ENCODE measurements around the gene TAF4.
"Not testable (repeated sequence)": the region's sequence is repeated elsewhere in the genome, so short reads cannot be mapped to it uniquely, and the experiment has no call there.

TAF4 gene

DNA sequence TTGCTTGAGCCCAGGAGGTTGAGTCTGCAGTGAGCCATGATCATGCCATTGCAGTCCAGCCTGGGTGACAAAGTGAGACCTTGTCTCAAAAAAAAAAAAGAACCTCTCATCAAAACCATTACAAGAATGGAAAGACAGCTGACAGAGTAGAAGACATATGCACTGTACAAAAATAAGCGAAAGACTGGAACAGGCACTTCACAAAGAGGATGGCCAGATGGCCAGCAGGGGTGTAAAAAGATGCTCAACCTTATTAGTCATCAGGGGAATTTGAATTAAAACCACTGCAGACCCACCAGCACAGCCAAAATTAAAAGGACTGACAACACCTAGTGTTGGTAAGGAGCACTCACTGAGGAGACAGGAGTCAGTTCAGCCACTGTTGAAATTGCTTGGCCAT lies 13.5 kb upstream of the TAF4 start:
- no peak for DNase-seq

DNA sequence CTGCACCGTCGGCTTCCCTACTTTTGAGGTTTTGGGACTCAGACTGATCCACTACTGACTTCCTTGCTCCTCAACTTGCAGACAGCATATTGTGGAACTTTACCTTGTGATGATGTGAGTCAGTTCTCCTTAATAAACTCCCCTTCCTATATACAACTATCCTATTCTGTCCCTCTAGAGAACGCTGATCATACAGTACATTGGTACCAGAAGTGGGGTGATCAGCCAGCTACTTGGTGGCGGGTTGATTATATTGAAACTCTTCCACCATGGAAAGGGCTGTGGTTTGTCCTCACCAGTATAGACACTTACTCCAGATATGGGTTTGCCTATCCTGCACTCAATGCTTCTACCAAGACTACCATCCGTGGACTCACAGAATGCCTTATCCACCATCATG lies 7.6 kb upstream of the TAF4 start:
- DNase-seq = no peak

DNA sequence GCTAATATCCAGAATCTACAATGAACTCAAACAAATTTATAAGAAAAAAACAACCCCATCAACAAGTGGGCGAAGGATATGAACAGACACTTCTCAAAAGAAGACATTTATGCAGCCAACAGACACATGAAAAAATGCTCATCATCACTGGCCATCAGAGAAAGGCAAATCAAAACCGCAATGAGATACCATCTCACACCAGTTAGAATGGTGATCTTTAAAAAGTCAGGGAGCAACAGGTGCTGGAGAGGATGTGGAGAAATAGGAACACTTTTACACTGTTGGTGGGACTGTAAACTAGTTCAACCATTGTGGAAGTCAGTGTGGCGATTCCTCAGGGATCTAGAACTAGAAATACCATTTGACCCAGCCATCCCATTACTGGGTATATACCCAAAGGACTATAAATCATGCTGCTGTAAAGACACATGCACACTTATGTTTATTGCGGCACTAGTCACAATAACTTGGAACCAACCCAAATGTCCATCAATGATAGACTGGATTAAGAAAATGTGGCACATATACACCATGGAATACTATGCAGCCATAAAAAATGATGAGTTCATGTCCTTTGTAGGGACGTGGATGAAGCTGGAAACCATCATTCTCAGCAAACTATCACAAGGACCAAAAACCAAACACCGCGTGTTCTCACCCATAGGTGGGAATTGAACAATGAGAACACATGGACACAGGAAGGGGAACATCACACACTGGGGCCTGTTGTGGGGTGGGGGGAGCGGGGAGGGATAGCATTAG lies 6.2 kb upstream of the TAF4 start:
- DNase-seq = not testable (repeated sequence)

DNA sequence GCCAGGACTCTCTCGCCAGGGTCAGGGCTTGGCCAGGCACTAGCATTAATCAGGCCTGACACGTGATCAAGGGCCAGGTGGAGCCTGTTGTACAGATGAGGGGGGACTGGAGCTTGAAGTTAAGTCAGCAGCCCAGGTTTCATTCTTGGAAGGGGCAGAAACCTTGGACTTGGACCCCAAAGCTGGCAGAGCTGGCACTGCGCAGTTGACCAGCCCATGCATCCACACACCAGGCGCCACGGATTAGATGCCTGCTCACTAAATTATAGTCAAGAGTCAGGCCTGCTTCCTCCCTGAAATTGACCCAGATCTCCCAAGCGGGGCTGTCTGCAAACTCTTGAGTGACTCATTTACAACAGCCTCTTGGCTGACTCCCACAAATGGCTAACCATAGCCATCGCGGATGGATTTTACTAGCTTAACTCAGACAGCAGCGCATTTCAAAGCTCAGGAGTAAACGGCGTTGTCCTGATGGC lies 4.1 kb upstream of the TAF4 start:
- DNase-seq = no peak

DNA sequence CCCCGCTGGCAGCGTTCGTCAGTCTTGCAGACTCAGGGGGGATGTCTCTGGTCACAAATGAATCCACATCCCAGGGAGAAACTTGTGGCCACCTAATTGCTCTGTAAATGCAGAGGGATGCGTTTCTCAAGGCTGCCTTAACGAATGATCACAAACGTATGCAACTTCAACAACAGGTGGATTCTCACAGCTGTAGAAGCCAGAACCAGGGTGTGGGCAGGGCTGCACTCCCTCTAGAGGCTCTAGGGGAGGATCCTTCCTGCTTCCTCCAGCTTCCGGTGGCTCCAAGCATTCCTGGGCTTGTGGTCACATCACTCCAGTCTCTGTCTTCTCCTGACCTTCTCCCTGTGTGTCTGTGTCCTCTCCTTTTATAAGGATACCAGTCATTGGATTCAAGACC lies 3.3 kb upstream of the TAF4 start:
- DNase-seq = no peak

DNA sequence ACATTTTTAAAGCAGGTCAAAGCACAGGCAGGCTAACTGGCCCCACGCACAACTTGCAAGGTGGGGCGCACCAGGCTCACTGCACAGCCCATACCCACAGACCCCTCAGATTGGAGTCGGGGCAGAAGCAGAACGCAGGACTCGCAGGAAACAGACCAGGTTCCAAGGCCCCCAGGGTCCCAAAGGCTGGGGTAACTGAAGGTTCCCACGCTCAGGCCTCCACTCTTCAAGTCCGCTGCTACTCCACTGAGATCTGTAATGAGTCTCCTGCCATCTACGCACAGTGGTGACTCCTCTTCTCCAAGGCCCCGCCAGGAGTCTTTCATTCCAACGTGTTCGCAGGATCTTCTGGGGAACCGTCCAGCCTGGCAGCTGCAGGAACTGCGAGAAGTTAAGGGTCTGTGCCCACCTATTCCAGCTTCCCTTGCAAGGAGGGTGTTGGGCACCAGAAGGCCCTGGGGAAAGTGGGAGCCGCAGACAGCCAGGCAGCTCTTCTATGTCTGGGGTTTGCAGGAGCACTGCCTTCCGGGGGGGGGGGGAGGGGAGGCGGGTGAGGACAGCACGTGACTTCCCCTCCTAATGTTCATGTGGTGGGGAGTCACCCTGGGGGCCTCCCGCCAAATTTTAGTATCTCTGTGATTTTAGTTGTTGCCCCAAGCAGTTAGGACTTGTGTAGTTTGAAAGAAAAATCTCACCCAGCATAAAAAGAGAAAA lies 2.0 kb upstream of the TAF4 start:
- no peak for DNase-seq

DNA sequence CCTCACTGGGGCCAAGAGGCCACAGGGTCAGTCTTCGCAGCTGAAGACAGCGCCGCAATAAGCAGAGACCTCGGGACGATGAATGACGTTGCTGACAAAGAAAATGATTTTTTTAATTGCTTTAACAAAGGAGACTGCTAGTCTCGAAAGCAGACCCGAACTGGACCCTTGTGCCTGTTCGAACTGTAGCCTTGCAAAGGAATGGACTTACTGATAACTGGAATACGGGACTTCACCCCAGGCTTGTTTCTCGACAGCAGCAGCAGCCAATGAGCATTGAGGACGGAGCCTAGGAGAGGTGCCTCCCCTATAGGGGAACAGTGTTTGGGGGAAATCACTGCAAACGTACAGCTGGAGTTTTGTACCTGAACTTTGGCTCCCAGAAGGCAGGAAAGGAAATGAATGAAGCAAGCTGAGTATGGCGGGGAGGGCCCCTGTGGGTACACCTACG lies 1.3 kb upstream of the TAF4 start:
- peak; percentile 62 for DNase-seq

DNA sequence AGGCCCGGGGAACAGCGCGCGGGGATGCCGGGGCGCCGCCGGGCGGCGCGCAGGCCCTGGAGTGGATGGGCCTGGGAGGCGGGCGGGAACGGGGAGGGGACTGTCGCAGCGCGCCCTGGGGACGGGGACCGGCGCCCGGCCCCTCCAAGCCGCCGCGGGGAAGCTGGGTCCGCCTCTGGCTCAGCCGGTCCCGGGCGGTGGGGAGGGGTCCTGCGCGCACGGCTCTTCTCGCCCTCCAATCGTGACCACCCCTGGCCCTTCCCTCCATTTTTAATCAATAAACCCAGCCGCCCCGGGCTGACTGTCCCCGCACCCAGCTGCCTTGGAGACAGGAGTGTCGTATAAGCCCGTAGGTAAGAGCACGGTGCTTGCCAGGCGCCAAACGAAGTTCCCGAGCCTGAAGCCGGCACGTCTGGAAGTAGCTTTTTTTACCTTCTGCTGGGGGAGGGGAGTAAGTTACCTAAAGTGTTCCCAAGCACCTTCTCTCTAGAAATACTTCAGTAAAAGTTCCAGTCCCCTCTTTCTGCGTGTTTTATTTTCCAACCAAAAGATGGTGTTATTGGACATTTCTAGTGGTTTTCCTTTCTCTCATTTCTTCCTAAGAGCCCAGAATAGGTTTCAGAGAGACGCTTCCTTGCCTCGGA lies 780 bp upstream of the TAF4 start:
- peak; percentile 84 for DNase-seq

DNA sequence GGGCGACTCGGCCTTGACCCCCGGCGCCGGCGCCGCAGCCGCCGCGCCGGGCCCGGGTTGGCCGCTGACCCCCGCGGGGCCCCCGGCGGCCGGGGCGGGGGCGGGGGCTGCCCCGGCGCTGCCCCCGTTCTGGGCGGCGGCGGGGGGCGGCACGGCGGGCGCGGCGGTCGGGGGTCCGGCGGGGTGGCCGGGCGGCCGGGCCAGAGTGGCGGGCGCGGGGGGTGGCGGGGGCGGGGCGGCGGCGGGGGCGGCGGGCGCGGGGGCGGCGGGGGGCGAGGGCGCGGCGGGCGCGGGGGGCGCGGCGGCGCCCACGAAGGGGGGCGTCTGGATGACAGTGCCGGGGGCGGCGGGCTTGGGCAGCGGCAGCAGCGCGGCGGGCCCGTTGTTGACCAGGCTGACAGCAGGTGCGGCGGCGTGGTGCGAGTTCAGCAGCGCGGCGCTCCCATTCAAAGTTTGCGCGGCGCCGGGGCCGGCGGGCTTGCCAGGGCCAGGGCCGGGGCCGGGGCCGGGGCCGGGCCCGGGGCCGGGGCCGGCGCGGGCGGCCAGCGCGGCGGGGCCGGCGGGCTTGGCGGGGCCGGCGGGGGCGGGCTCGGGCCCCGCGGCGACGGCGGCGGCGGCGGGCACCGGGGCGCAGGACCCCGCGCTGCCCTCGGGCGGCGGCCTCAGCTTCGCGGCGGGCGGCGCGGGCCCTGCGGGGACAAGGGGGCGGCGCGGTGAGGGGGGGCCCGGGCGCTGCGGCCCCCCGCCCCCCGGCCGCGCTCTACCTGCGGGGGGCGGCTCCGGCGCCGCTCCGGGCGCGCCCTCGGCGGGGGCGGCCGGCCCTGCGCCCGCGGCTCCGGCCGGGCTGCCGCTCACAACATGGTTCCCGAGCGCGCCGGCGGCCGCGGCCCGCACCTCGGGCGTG lies 659 bp downstream of the TAF4 start:
- DNase-seq = no peak

DNA sequence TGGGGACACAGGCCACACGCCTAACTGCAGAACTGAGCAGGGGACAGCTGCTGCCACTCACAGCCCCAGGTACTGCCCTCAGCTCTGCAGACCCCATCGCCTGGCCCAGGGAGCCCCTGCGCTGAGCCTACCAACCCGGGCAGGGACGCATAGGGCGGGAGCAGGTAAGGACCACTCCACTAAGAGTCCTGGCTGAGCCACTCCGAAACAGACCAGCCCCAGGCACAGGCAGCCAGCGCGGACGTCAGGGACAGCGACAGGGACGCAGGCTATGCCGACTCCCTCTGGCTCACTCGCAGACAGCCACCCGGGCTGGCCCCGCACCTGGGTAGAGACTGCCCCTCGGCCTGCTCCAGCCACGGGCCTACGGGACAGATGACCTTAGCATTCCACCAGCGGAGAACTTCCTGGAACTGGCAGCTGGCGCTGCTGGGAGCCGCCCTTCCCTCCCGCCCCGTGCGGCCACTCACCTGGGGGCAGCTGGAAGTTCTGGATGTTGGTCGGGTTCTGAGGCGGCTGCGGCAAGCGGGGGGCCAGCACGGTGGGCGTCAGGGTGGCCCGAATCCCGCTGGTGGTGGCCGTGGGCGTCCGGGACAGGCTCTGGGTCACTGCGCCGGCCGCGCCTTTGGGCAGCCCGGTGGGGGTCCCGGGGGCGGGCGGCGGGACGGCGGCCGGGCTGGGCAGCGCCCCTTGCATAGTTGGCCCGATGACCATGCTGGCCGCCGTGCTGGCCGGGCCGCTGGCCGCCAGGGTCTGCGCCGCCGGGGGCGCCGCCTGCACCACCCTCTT lies 1.5 kb downstream of the TAF4 start:
- no peak for DNase-seq

DNA sequence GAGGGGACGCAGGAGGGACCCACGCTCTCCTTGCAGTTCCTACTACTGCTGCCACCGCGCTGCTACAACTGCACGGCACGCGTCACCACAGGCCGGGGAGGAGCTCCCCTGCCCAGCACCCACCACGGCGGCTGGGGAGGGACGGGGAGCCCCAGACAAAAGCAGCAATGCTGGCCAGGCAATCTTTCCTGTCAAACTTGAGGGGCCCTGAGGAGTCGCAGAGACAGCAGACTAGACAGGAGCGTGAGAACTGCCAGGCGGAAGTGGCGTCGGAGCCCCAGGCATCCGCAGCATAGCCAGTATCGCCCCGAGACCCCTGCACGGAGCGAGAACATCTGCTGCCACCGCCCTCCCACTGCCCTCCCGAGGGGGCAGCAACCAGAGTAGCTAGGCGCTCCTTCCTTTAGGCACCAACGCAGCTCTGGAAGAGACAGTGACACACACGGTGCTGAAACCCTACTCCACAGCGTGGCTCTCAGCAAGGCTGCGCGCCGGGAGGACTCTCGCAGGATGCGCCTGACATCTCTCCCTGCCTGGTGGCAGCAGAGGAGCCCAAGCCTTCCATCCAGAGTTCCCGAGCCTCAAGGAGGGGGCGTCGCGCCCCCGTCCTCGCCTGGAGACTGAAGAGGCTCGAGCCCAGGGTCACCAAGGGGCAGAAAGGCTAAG lies 2.2 kb downstream of the TAF4 start:
- DNase-seq = no peak

DNA sequence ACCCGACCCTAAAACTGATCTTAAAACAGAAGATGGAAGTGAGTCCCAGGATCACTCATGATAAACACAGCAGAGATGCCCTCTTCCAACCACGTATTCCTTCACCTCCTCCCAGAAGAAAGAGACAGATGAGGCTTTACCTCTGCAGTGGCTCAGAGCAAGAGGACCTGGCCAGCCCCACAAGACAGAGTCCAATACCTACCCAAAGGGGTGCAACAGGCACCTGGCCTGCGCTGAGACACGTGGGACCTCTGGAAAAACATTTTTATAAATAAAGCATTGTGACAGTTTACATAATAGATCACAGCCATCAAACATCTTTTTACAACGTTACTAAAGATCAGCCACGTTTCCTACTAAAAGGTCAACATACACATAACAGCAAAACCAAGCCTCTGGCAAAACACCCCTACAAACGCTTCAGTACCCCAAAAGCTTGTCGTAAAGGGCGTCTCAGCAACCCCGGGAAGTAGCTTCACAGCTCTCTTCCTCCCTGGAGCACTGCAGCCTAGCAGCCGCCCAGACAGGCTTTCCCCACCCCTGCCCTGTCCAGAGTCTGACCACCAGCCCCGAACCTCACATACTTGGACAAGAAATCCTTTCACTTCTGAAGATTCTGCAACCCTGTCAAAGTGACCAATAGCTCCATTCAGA lies 2.9 kb downstream of the TAF4 start:
- DNase-seq = no peak

DNA sequence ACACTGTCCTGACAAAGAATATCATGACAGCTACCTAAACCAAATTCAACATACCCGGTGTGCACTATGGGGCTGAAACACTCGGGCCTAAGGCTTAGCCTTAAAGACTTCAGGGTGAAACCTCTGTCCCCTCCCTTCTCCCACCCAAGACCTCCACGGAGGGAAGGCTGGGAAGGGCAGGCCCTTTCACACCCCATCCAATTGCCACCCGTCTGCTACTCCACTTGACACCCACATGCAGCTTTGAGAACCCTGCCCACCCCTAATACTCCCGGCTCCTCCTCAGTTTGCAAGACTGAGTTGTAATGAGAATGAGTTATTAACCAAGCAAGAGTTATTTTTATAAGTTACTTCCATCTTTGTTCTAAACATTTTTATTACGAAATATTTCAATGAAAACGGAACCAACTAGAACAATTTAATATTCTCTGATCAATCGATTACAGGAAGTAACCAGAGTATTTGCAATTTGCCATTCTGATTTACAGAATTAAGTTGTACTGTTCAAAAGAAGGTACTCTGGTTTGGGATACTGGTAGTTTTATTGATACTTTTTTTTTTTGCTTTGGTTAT lies 3.7 kb downstream of the TAF4 start:
- no peak for DNase-seq

DNA sequence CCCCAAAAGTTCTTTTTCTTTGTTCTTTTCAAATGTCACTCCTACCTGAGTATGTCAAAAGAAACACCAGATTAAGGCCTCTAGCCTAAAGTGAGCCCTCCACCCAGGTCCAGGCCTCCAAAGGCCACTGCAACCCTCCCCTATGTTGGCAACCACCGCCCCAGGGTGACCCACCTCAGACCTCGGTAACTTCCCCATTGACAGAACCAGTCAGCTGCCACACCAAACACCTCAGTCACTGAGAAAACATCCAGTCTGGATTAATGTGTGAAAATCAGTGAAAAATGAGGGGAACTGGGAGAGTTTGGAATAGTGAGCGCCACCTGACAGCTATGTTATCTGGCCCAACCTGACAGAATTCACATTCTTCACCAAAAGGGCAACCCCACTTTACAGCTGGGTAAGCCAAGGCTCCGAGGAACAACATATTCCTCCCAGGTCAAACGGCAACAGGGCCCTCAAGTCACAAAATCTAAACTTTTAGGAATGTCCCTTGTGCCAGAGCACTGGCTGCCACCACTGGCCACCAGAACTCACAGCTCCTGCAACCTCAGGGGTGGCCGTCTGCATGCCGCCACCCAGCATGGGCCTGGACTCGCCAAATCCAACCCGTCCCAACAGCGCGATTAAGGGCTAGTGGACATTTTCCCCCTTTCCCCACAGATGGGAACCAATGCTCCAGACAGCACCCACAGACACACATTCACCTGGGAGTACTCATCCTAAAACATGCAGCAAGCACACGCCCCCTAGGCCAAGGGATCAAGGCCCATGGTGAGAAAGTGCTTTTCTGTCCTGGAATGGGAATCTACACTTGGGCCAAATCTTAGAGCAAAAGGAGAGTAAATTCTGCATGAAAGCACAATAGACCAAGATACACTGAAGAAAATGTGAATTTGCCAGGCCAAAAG lies 4.8 kb downstream of the TAF4 start:
- no peak for DNase-seq

DNA sequence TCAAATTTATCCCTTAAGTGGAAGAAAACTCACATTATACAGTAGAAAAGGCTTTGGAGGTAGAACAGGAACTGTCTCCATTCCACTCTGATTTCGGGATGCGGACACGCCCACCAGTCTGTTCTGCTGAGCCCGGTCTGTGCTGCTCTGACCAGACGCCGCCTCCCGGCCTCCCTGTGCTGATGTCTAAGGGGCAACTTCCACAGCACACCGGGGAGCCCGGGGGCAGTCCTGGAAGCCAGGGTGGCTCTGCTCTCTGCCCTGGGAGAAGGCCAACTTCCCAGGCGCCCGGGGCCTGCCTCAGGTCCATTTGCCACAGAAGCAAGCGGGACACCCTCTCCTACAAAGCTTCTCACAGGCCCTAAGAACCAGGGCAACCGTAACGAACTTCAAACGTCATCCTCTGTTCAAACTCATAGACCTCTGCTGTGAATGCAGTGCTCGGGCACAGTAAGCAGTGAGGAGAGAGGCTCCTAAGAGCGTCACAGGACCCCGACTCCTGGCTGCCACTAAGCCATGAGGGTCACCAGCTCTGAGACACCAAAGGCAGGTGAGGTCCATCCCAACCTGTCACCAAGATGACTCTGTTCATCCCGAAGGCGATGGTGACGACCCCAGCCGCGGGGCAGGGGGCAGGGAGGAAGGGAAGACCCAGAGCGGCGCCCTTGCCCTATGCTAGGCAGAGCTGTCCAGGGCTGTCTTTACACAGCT lies 5.6 kb downstream of the TAF4 start:
- no peak for DNase-seq

DNA sequence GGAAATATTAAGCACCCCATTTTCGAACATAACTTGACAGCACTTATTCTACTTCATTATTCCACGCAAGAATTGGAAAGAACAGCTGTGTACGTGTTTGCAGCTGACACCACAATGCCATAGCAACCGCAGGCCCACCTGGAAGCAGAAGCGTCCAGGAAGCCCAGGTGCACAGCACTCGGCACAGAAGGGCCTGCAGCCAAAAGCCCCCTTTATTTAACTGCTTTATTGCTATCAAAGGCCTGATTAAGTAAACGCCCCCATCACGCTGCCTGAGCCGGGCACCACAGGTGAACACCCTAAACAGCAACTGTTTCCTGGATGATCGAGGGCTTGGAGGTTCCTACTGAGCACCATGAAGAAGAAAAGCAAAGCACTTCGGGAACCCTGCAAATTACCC lies 6.3 kb downstream of the TAF4 start:
- DNase-seq = no peak

DNA sequence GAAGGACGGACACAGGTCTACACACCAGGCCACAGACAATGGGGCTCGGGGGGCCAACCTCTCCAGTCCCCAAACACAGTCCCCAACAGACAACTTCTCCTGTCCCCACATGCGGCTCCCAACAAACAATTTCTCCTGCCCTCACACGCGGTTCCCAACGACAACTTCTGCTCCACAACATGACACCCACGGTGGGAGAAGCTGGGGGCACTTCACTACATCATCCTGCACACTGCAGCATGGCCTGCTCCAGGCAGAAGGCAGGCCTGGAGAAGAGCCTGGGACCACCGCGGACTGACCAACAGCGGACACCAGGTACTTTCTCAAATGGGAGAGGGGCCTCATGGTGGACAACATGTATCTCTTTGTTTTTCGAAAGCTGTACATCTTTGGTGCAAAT lies 6.7 kb downstream of the TAF4 start:
- no peak for DNase-seq

DNA sequence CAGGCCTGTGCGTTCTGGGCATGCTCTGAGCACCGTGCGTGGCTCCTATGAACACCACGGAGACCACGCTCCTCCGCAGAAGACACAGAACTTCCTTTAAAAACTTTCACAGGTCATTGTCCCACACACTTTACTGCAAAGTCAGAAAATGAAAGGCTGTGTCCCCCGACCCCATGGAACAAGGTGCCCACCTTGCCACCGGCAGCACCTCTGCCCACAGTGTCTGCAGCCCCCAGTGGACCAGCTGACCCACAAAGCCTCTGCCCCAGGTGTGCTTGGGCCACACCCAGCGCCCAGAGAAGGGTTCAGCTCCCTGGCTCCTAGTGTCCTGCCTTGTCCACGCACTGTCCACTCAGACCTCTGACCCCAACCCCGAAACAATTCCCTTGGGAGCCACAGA lies 8.7 kb downstream of the TAF4 start:
- no peak for DNase-seq

DNA sequence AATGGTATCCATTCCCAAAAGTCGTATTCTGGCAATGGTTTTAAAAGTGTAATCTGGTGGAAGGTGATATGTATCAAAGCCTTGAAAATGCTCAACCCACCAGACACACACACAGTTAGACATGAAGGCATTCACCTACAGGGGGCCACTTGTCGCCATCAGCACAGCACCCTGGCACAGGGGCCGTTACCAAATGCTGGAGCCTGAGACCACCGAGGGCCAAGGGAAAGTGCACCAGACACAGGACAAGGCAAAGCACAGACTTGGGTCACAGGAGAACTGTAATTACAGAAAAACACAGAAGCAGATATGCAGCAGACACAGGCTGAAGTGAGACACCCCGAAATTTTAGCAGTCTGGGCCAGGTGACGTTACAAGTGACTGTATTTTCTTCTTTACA lies 9.3 kb downstream of the TAF4 start:
- no peak for DNase-seq
